ENCODE measurements around the gene PGD. TPM values are rescaled to one million over a fixed set of nuclear protein-coding genes. Genes with fewer than 3 reads are reported as not detected.
A peak's percentile ranks its signal among the peaks of the same experiment; 100 is the strongest.

The PGD gene
- total RNA-seq, 1 experiment from 2014 or later: 291 TPM

GRCh38 chr1:10396870-10397269, 2.0 kb upstream of the PGD start:
- H2BK12ac ChIP-seq (ENCODE audit: insufficient read length, low read depth, low read length): no peak overlapping the region
- H3K27me3 ChIP-seq (ENCODE audit: insufficient read depth, low read length): no peaks in the 10 kb centered on the region
- no peaks in the 10 kb centered on the region for H3K79me1 ChIP-seq (ENCODE audit: insufficient read depth, low read depth, low read length, poor library complexity, severe bottlenecking)
- H2AK5ac ChIP-seq (ENCODE audit: insufficient read length, low read length): no peak overlapping the region
- TF ChIP-seq, protein P1, sequence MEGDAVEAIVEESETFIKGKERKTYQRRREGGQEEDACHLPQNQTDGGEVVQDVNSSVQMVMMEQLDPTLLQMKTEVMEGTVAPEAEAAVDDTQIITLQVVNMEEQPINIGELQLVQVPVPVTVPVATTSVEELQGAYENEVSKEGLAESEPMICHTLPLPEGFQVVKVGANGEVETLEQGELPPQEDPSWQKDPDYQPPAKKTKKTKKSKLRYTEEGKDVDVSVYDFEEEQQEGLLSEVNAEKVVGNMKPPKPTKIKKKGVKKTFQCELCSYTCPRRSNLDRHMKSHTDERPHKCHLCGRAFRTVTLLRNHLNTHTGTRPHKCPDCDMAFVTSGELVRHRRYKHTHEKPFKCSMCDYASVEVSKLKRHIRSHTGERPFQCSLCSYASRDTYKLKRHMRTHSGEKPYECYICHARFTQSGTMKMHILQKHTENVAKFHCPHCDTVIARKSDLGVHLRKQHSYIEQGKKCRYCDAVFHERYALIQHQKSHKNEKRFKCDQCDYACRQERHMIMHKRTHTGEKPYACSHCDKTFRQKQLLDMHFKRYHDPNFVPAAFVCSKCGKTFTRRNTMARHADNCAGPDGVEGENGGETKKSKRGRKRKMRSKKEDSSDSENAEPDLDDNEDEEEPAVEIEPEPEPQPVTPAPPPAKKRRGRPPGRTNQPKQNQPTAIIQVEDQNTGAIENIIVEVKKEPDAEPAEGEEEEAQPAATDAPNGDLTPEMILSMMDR (conservative IDR thresholded peaks at IDR 0.05): no peak
- no peaks in the 10 kb centered on the region for H3K9me3 ChIP-seq (ENCODE audit: control insufficient read depth, low read depth, low read length)
- no peaks in the 10 kb centered on the region for H4K20me1 ChIP-seq (ENCODE audit: control insufficient read depth, insufficient read depth, insufficient read length)
- Mint-ChIP-seq H3K27me3 (ENCODE audit: low read depth) (no peaks in the 10 kb centered on the region), H3K4me1 (peaks cover 14 to 18% of the 10 kb centered on the region in 2 experiments), H3K27ac (no peak overlapping the region), H3K9me3 (peaks cover 3 to 6% of the 10 kb centered on the region in 2 experiments), H3K4me3 (peak overlapping the region in 1 of 2 experiments; percentile 17; a peak in 2 of 5 replicates), H3K36me3 (ENCODE audit: insufficient read depth in 1 of 3, low read depth in 3 of 3) (peaks cover 17 to 38% (median 29%) of the 10 kb centered on the region in 3 experiments)
- H3K27ac ChIP-seq (ENCODE audit: insufficient read length, low read depth, low read length): no peak overlapping the region
- no peak overlapping the region for H3K9ac ChIP-seq (ENCODE audit: extremely low read depth, insufficient read length, low read length)
- no peak overlapping the region for H4K5ac ChIP-seq (ENCODE audit: insufficient read length, low read depth, low read length)
- H3K4ac ChIP-seq (ENCODE audit: low read depth, low read length): no peak overlapping the region
- no peak overlapping the region for H3K56ac ChIP-seq (ENCODE audit: insufficient read length, low read depth, low read length)
- H3T11ph ChIP-seq (ENCODE audit: low read length): no peak overlapping the region
- H3K14ac ChIP-seq (ENCODE audit: insufficient read depth, low read length): no peak overlapping the region
- no peak overlapping the region for H3K18ac ChIP-seq (ENCODE audit: insufficient read length, low read depth, low read length)
- H3K23ac ChIP-seq (ENCODE audit: insufficient read length, low read depth, low read length): no peak overlapping the region
- peaks cover 11% of the 10 kb centered on the region for H3K79me2 ChIP-seq (ENCODE audit: insufficient read depth, low read length)
- WGBS (ENCODE audit: extremely low coverage, insufficient read length, low lambda C conversion rate): no CpG with 5 or more reads among the region's 3 CpGs
- no peak for DNase-seq
- no peak overlapping the region for H2BK120ac ChIP-seq (ENCODE audit: low read depth, low read length, poor library complexity, severe bottlenecking)
- no peaks in the 10 kb centered on the region for H3K4me1 ChIP-seq (ENCODE audit: insufficient read depth, low read length)
- no peak overlapping the region for H3K4me2 ChIP-seq (ENCODE audit: insufficient read depth, insufficient read length, low read length)
- H2AFZ ChIP-seq (ENCODE audit: low read length): no peak overlapping the region
- no peak overlapping the region for H2BK20ac ChIP-seq (ENCODE audit: low read depth, low read length, poor library complexity, severe bottlenecking)
- no peak overlapping the region for H4K8ac ChIP-seq (replicated peaks; ENCODE audit: insufficient read length, low read depth, low read length)
- no peak overlapping the region for H2BK15ac ChIP-seq (ENCODE audit: low read depth, low read length)
- no peak overlapping the region for H2BK5ac ChIP-seq (ENCODE audit: insufficient read length, low read length)
- peaks cover 16% of the 10 kb centered on the region for H3K23me2 ChIP-seq (ENCODE audit: insufficient read length, low read depth, low read length, poor library complexity, severe bottlenecking)
- no peak overlapping the region for H4K91ac ChIP-seq (ENCODE audit: insufficient read length, low read depth, low read length)
